Skeletal muscle tissue (tissue), 4 donors: ENCODE measurements around the gene LGALS1. TPM values are rescaled to one million over a fixed set of nuclear protein-coding genes. Genes with fewer than 3 reads are reported as not detected.
A peak's percentile ranks its signal among the peaks of the same experiment; 100 is the strongest.

ENCODE experiments used
- H3K27ac ChIP-seq: one replicate; pipeline ENCODE4 v1.7.0; 2013; ENCODE audit warnings: mild to moderate bottlenecking, low read depth, low read length, inconsistent platforms
- H3K27me3 ChIP-seq, 3 donors: one replicate each; pipeline ENCODE4 v1.7.0; 2013; ENCODE audit warnings: low read length in 3 of 3; ENCODE audit not compliant: control insufficient read depth in 3 of 3, insufficient read depth in 3 of 3
- H3K36me3 ChIP-seq, 3 donors: one replicate each; pipeline ENCODE4 v1.7.0; 2013; ENCODE audit warnings: low read length in 3 of 3; ENCODE audit not compliant: control insufficient read depth in 3 of 3, insufficient read depth in 3 of 3
- H3K4me1 ChIP-seq, 3 donors: one replicate each; pipeline ENCODE4 v1.7.0; 2013; ENCODE audit warnings: low read length in 3 of 3, mild to moderate bottlenecking in 3 of 3; ENCODE audit not compliant: control insufficient read depth in 3 of 3, insufficient read depth in 3 of 3
- H3K4me3 ChIP-seq, 3 donors: one replicate each; pipeline ENCODE4 v1.7.0; 2013; ENCODE audit warnings: low read length in 3 of 3
- H3K9ac ChIP-seq, 3 donors: one replicate each; pipeline ENCODE4 v1.7.0; 2013; ENCODE audit warnings: low read length in 3 of 3, mild to moderate bottlenecking in 3 of 3, moderate library complexity in 2 of 3, low read depth in 1 of 3
- H3K9me3 ChIP-seq, 3 donors: one replicate each; pipeline ENCODE4 v1.7.0; 2013; ENCODE audit warnings: low read length in 3 of 3; ENCODE audit not compliant: control insufficient read depth in 3 of 3
- total RNA-seq: library from RNA; depleted of rRNA; stranded (reverse); fragments of >200 nt; gene quantifications from one replicate; pipeline ENCODE4 v1.2.3, GENCODE V29; 2014
- donor health status: Osteomylitis.

Gene LGALS1
- total RNA-seq: 3,417 TPM

GRCh38 chr22:37674951-37675929 is at the start of gene LGALS1:
LGALS1 (plus strand) TSS chr22:37675636; CDS start chr22:37675703, 67 bp downstream.
- peaks cover 9 to 13% (median 13%) of the 10 kb centered on the region in 3 donors for H3K36me3 ChIP-seq
- no peaks in the 10 kb centered on the region for H3K27me3 ChIP-seq
- peak within 1 kb of the TSS; percentile 94 for H3K27ac ChIP-seq
- peak within 1 kb of the TSS; percentile 82 to 93 (median 83) for H3K4me3 ChIP-seq
- H3K9ac ChIP-seq: peak within 1 kb of the TSS; percentile 80 to 87 (median 86)
- H3K9me3 ChIP-seq: no peaks in the 10 kb centered on the region
- H3K4me1 ChIP-seq: peaks cover 26 to 36% (median 35%) of the 10 kb centered on the region in 3 donors

GRCh38 chr22:37625737-37626136 is 49.7 kb upstream of the LGALS1 start:
- H3K4me1 ChIP-seq: peaks cover 25 to 32% (median 30%) of the 10 kb centered on the region in 3 donors
- H3K27me3 ChIP-seq: no peaks in the 10 kb centered on the region
- H3K4me3 ChIP-seq: no peak overlapping the region
- peak overlapping the region; percentile 47 for H3K27ac ChIP-seq
- peak overlapping the region in 1 of 3 donors; percentile 68 for H3K9ac ChIP-seq
- no peaks in the 10 kb centered on the region for H3K9me3 ChIP-seq
- H3K36me3 ChIP-seq: peaks cover 28 to 40% (median 33%) of the 10 kb centered on the region in 3 donors

- Histone ChIP-seq H3K4me3 (no peak overlapping the region), H3K27ac (peak overlapping the region; percentile 47), H3K9ac (peak overlapping the region in 1 of 3 donors; percentile 68), H3K27me3 (no peaks in the 10 kb centered on the region), H3K4me1 (peaks cover 25 to 32% (median 30%) of the 10 kb centered on the region in 3 donors), H3K9me3 (no peaks in the 10 kb centered on the region), H3K36me3 (peaks cover 28 to 43% (median 32%) of the 10 kb centered on the region in 3 donors)
Observed at GRCh38 chr22:37626144-37626543, 49.3 kb upstream of the LGALS1 start.

- no peak overlapping the region for H3K4me3 ChIP-seq
- H3K27ac ChIP-seq: peak overlapping the region; percentile 47
- peaks cover 23 to 47% (median 30%) of the 10 kb centered on the region in 3 donors for H3K36me3 ChIP-seq
- peaks cover 25 to 32% (median 30%) of the 10 kb centered on the region in 3 donors for H3K4me1 ChIP-seq
- no peaks in the 10 kb centered on the region for H3K9me3 ChIP-seq
- H3K27me3 ChIP-seq: no peaks in the 10 kb centered on the region
- no peak overlapping the region for H3K9ac ChIP-seq
Observed at GRCh38 chr22:37626556-37627075, 48.8 kb upstream of the LGALS1 start.

- Histone ChIP-seq H3K4me3 (no peak overlapping the region), H3K9me3 (no peaks in the 10 kb centered on the region), H3K27ac (no peak overlapping the region), H3K36me3 (peaks cover 23 to 49% (median 30%) of the 10 kb centered on the region in 3 donors), H3K4me1 (peaks cover 25 to 32% (median 30%) of the 10 kb centered on the region in 3 donors), H3K27me3 (no peaks in the 10 kb centered on the region), H3K9ac (peak overlapping the region in 1 of 3 donors; percentile 45)
Observed at GRCh38 chr22:37627121-37627520, 48.3 kb upstream of the LGALS1 start.

GRCh38 chr22:37627545-37627944 is 47.9 kb upstream of the LGALS1 start:
- Histone ChIP-seq H3K9me3 (no peaks in the 10 kb centered on the region), H3K27ac (no peak overlapping the region), H3K36me3 (peaks cover 23 to 49% (median 32%) of the 10 kb centered on the region in 3 donors), H3K4me3 (no peak overlapping the region), H3K27me3 (no peaks in the 10 kb centered on the region), H3K4me1 (peaks cover 25 to 34% (median 31%) of the 10 kb centered on the region in 3 donors), H3K9ac (peak overlapping the region in 1 of 3 donors; percentile 45)

- peaks cover 16 to 41% (median 25%) of the 10 kb centered on the region in 3 donors for H3K36me3 ChIP-seq
- H3K27me3 ChIP-seq: no peaks in the 10 kb centered on the region
- no peak overlapping the region for H3K4me3 ChIP-seq
- H3K27ac ChIP-seq: no peak overlapping the region
- H3K4me1 ChIP-seq: peaks cover 29 to 44% (median 41%) of the 10 kb centered on the region in 3 donors
- no peak overlapping the region for H3K9ac ChIP-seq
- H3K9me3 ChIP-seq: no peaks in the 10 kb centered on the region
Observed at GRCh38 chr22:37628830-37629229, 46.6 kb upstream of the LGALS1 start.

GRCh38 chr22:37629928-37630327 is 45.5 kb upstream of the LGALS1 start:
- H3K36me3 ChIP-seq: peaks cover 16 to 36% (median 19%) of the 10 kb centered on the region in 3 donors
- no peak overlapping the region for H3K4me3 ChIP-seq
- no peaks in the 10 kb centered on the region for H3K9me3 ChIP-seq
- H3K27ac ChIP-seq: no peak overlapping the region
- no peaks in the 10 kb centered on the region for H3K27me3 ChIP-seq
- no peak overlapping the region for H3K9ac ChIP-seq
- H3K4me1 ChIP-seq: peaks cover 40 to 53% (median 48%) of the 10 kb centered on the region in 3 donors

GRCh38 chr22:37630839-37631435 is 44.5 kb upstream of the LGALS1 start:
- peaks cover 16 to 32% (median 19%) of the 10 kb centered on the region in 3 donors for H3K36me3 ChIP-seq
- no peak overlapping the region for H3K27ac ChIP-seq
- H3K4me3 ChIP-seq: no peak overlapping the region
- no peak overlapping the region for H3K9ac ChIP-seq
- H3K9me3 ChIP-seq: no peaks in the 10 kb centered on the region
- H3K27me3 ChIP-seq: no peaks in the 10 kb centered on the region
- peaks cover 35 to 48% (median 45%) of the 10 kb centered on the region in 3 donors for H3K4me1 ChIP-seq
